ENCODE results near the gene CISH. TPM values are rescaled to one million over a fixed set of nuclear protein-coding genes. Genes with fewer than 3 reads are reported as not detected.

CISH gene
- total and polyA plus RNA-seq, 9 of the 15 experiments (the other 6 are each of a cell fraction or from before 2014, with no cell fraction given): 1.7 to 47.7 (median 18.3) TPM

- no peak overlapping the region for H3K4me2 ChIP-seq (ENCODE audit: insufficient read depth, low read length)
- H4K20me1 ChIP-seq (replicated peaks; ENCODE audit: control insufficient read depth, insufficient read depth, low read length): no peaks in the 10 kb centered on the region
- TF ChIP-seq E4F1 (CRISPR knock-in tag; IDR thresholded peaks at IDR 0.05; ENCODE audit: borderline replicate concordance): no peak
- no peak for TF ChIP-seq HMG20A (CRISPR knock-in tag; conservative IDR thresholded peaks at IDR 0.05)
- no peak for TF ChIP-seq SNIP1 (IDR thresholded peaks at IDR 0.05; ENCODE audit: low read depth)
- no peak for TF ChIP-seq ZNF197 (CRISPR knock-in tag; IDR thresholded peaks at IDR 0.05; ENCODE audit: low read depth)
- no peak for TF ChIP-seq POLR2AphosphoS5 (IDR thresholded peaks at IDR 0.05; ENCODE audit: control insufficient read depth, insufficient read depth, low read depth, low read length)
- TF ChIP-seq PREB (CRISPR knock-in tag; IDR thresholded peaks at IDR 0.05): no peak
- H3K27me3 ChIP-seq (ENCODE audit: control insufficient read depth in 2 of 2, insufficient read depth in 2 of 2, low read length in 2 of 2): no peaks in the 10 kb centered on the region
- peak overlapping the region; percentile 53 for H3K27ac ChIP-seq (ENCODE audit: extremely low read depth, low read depth, low read length)
- no peak overlapping the region for H2AFZ ChIP-seq (ENCODE audit: low read depth, low read length)
- no TSS peak for BruUV-seq (replicated peaks)
- ATAC-seq (no peak), FAIRE-seq (peak; percentile 52), DNase-seq (ENCODE audit: extremely low read depth in 1 of 4, low spot score in 3 of 4) (no peak)
- H3K9me1 ChIP-seq (ENCODE audit: control insufficient read depth, insufficient read depth, low read length): no peaks in the 10 kb centered on the region
- ChIA-PET CTCF (ENCODE audit: low intra/inter-chr PET ratio) (interaction anchor here (5.6 kb wide), 1 partner anchor 41 kb away, joined by 56 read pairs; the partner anchor contains the start of genes CISH and MAPKAPK3), POLR2A (interaction anchor here (0.5 to 1.6 kb wide), 5 partner anchors 20 to 40 kb away, joined by 3 to 7 read pairs (median 3); no protein-coding TSS in a partner anchor)
- in situ Hi-C loops (cut with MboI): loop anchor here (5.0 kb wide), 1 partner anchor 84 kb away; no protein-coding TSS in a partner anchor
- H3K36me3 ChIP-seq (ENCODE audit: control insufficient read depth, insufficient read depth, low read length): peaks cover 33% of the 10 kb centered on the region; the same call in 2 of the 3 replicates
- no peak overlapping the region for H3K4me3 ChIP-seq
- WGBS (ENCODE audit: insufficient coverage, low coverage, missing lambda C conversion rate): 82% methylated on average over 4 of the region's 4 CpGs
- H3K79me2 ChIP-seq (ENCODE audit: control insufficient read depth, insufficient read depth, low read length): peaks cover 15% of the 10 kb centered on the region
- intact Hi-C loops (cut with micrococcal nuclease): loop anchor here (1.0 kb wide), 2 partner anchors 41 to 79 kb away; no protein-coding TSS in a partner anchor
- peaks cover 50 to 61% of the 10 kb centered on the region in 2 experiments; a peak in 4 of 5 replicates for H3K4me1 ChIP-seq (replicated peaks in 1 of 2; ENCODE audit: control insufficient read depth in 2 of 2, insufficient read depth in 2 of 2, low read length in 2 of 2)
- no peaks in the 10 kb centered on the region for H3K9me3 ChIP-seq (replicated peaks; ENCODE audit: control insufficient read depth, insufficient read depth, low read depth, low read length)
- H3K9ac ChIP-seq (ENCODE audit: insufficient read depth in 1 of 2, low read depth in 2 of 2, low read length in 2 of 2): peak overlapping the region; percentile 7 to 84; a peak in 1 of 4 replicates
These were observed 38.7 kb downstream of the CISH start for GRCh38 chr3:50572801-50573371.

Measured in K562 (cell line).